HG02840 (cell line): Measurements from ENCODE around the gene PSAP.

Experiments
- ATAC-seq: cut with Tn5 transposase; IDR thresholded peaks from one replicate; pipeline ENCODE4 v1.9.1; 2021; ENCODE audit warnings: mild to moderate bottlenecking, moderate library complexity, moderate number of reproducible peaks; ENCODE audit not compliant: unreplicated experiment, low FRiP score

The PSAP gene

DNA sequence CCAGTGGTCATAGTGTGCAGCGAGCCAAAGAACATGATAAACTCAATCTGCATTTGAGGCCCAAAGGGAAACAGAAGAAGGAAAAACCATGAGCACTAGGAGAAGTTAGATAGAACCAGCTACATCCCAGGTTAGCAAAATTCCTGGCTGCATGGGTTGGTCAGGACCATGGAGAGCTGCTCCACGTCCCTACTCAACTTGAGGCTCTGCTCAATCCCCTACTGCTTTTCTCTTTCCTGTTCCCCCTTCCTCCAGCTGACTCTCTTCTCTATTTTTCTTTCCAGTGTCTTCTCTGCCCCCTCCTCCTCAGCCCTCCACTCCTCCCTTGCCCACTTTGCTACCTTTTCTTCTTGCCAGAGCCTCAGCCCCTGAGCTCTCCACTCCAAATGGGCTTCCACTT, 55.8 kb downstream of the PSAP start:
- no peak for ATAC-seq

DNA sequence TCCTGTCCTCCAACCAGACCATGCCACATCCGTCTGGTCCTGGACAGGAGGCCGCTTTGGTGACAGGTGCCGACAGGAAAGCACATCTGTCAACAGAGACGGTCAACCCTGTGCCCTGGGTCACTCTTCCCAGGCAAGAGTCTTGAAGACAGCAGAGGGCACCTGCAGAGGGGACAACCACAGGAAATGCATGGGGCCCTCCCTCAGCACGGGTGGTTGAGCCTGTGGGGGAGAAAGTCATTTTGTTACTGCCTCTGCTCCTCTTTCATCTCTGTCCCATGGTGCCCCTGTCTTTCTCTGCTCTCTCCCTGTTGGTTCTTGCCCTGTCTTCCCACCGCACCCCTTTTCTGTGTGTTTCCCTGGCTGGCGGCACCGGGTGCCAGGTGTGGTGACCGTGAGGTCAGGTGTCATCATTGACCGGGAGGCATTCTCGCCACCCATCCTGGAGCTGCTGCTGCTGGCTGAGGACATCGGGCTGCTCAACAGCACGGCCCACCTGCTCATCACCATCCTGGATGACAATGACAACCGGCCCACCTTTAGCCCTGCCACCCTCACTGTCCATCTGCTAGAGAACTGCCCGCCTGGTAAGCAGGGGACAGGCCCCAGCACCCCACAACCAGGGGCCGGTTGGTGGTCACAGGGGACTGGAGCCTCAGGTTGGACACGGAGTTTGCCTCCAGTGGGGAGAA, 60.2 kb downstream of the PSAP start:
- ATAC-seq, result no peak

DNA sequence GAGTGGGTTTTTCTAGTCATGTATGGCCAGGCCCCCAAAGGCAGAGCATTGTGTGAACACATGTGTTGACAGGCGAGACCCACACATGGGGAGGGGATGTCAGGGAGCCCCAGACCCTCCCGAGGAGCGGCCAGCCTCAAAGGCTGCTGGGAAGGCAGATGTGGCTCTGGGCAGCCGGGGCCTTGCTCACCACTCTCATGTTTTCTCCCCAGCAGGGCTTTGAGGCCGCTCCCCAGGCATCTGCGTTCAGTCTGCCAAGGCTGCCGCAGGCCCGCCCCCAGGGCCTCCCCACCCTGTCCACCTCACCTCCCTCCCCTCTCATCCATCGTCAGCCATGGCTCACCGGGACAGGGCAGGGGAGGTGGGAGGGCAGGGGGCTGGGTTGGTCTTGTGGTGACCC, 61.2 kb downstream of the PSAP start:
- ATAC-seq, result no peak

DNA sequence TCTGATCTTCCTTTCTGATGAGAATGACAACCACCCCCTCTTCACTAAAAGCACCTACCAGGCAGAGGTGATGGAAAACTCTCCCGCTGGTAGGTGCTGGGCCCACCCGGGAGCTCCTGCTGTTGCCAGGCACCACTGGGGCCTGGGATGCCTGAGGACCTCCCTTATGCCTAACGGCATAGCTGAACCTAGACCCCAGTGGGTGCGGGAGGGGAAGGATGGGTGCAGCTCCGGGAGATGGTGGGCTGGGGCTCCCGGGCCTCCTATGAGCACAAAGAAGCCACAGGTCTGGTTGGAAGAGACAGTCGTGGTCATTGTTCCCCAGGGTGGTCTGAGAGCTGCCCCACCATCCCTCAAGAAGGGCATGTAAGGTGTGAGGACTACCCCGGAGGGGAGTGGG, 62.1 kb downstream of the PSAP start:
- ATAC-seq, result no peak

DNA sequence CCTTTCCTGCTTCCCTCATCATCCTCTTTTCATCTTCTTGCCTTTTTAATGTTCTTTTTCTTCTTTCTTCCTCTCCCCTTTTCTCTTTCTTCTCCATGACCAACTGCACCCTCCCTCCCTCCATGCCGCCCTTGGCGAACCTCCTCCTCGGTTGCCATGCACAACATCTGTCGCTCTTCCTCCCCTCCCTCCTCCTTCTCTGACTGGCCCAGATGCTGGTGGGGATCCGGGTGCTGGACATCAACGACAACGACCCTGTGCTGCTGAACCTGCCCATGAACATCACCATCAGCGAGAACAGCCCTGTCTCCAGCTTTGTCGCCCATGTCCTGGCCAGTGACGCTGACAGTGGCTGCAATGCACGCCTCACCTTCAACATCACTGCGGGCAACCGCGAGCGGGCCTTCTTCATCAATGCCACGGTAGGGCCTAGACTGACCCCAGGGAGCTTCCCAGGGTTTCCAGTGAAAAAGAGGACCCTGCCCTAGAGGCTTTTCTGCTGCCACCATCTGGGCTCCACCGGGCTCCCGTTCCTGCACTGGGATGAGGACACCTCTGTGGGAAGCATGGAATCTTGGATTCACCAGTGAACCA, 66.3 kb downstream of the PSAP start:
- ATAC-seq, result no peak

DNA sequence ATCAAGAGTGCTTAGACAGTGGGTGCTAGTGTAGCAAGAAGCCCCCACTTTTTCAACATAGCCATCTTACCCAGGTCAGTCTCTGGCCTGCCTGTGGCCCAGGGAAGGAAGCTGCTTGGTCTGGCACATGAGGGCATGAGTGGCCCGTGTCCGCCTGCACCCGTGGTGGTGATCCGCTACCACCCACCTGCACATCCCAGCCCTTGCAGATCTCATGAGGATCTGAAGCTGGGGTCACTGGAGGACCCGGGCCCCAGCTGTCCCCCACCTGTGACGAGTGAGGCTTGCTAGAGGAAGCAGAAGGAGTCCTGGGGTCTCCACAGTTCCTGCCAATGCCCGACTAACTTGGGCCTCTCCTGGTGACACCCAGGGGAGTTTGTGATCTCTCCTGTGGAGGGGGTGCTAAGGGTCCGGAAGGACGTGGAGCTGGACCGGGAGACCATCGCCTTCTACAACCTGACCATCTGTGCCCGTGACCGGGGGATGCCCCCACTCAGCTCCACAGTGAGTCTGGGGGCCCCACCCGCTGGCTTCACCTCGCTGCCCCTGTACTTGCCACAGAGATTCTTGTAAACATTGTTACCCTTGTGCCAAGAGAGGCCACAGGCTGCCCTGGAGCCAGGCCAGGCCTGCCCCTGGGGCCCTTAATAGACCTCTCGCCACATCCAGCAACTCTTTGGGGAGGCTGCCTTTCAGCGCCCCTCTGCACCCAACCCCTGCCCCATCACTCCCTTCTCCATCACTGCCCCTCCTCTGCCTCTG, 67.0 kb downstream of the PSAP start:
- no peak for ATAC-seq

DNA sequence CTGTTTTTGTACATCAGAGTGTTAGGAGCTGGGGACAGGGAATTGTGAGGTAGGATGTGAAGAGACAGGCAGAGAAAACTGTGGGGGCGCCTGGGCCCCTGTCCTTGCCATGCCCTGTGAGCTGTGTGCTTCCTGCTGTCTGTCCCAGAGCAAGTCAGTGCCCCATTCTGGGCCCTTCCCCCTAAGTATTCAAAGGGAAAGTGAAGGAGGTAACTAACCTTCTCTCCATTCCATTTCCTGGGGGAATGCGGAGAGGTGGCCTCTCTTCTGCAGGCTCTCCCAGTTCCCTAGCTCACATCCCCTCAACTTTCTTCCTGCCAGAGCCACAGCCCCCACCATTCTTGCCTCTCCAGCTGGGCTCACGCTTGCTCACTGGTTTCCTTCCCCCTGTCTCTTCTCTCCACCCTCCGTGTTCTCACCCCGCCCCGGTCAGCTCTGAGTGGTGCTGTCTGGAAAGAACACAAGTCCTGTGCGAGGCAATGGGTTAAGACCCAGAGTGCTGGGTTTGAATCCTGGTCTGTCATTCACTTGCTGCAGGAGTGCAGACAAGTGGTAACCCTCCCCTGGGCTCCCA, 68.0 kb downstream of the PSAP start:
- ATAC-seq, result no peak

DNA sequence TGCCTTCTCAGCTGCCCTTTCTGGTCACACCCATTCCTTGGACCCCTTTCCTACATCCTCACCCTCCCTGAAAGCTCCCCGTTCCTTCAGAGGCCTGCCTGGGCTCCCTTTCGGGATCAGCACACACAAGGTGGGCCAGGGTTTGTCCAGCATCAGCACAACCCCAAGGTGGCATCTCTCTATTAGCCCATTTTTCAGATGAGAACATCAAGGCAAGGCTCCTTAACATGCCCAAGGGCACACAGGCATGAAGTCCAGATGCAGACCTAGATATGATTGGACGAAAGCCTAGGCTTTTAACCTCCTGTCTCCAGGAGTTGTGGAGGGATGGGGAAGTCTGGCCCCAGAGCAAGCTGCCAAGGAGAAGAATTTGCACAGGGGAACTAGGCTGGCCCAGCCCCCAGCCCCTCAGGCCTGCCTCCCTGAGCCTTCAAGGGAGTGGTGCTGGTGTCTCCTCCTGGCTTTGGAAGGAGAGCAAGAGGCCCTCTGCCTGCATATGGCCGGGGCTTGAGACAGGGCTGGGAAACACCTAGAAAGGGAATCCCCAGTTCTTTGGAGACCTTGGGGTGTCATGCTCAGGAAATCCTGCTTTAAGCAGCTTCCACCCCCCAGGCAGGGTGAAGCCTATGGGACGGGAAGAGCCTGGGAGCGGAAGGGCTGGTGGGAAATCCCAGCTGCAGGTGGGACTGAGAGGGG, 68.7 kb downstream of the PSAP start:
- ATAC-seq, result no peak

DNA sequence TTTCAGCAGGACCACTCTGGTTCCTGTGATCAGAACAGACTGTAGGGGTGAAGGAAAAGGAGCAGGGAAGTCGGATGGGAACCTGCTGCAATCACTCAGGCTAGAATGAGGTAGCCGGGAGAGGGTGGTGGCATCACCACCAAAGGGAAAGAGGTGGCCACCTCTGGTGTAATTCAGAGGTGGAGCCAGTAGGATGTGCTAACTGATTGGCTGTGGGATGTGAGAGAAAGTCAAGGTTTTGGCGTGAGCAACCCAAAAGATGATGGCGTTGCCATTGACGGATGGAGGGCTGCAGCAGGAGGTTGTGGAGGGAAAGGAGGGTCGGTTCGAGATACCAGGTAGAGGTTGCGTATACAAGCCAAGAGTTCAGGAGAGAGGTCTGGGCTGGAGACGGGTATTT, 70.3 kb downstream of the PSAP start:
- no peak for ATAC-seq

DNA sequence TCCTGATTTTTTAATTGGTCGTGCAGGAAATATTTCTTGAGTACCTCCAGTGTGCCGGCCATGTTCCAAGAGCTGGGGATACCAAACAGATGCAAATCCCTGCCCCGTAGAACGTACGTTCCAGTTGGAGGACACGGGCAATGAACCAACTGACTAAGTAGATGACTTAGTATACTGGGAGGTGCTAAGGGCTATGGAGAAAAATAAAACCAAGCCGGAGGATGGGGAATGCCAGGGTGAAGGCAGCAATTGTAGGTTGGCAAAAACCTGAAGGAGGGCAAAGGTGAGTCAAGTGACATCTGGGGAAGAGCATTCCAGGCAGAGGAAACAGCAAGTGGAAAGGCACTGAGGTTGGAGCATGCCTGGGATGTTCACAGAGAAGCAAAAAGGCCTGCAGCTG, 70.9 kb downstream of the PSAP start:
- ATAC-seq, result no peak

DNA sequence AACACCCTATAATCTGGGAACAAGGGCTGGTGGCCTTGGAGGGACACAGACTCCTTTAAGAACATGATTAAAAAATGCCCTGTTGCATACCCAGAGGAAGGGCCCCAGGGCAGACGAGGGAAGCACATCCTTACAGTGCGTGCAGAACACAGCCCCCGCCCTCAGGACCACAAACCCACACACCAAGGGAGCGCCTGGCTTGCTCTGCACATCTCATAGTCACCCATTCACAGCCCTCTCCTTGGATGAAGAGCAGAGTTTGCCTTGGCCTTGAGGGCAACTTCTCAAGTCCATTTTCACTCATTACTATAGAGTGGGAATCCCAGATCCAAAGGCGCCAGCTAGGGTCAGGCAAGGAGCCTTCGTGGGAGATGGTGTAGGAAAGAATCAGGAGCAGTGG, 71.4 kb downstream of the PSAP start:
- no peak for ATAC-seq

DNA sequence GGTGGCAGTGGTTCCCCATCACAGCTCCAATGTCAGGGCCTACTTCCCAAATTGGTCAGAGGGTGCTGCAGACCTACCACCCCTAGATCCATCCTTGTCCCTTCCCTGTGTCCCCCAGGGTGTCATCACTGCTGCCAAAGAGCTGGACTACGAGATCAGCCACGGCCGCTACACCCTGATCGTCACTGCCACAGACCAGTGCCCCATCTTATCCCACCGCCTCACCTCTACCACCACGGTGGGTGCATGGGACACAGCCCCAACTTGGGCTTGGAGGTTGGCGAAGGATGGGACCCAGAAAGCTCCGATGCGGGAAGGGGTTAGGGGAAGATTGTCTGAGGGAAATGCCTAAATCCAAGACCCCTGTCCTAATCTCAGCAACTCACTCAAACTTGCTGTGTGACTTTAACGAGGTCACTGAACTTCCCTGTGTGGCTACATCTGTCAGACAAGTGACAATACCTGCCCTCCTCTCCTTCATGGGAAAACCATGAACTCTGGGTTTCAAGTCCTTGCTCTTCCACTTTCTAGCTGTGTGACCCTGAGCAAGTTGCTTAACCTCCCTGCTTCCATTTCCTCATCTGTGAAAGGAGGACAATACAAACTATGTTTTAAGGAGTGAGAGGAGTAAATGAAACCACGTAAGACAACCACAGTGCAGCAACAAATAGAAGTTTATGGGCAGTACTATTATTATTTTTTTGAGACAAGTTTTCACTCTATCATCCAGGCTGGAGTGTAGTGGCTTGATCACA, 72.8 kb downstream of the PSAP start:
- no peak for ATAC-seq

DNA sequence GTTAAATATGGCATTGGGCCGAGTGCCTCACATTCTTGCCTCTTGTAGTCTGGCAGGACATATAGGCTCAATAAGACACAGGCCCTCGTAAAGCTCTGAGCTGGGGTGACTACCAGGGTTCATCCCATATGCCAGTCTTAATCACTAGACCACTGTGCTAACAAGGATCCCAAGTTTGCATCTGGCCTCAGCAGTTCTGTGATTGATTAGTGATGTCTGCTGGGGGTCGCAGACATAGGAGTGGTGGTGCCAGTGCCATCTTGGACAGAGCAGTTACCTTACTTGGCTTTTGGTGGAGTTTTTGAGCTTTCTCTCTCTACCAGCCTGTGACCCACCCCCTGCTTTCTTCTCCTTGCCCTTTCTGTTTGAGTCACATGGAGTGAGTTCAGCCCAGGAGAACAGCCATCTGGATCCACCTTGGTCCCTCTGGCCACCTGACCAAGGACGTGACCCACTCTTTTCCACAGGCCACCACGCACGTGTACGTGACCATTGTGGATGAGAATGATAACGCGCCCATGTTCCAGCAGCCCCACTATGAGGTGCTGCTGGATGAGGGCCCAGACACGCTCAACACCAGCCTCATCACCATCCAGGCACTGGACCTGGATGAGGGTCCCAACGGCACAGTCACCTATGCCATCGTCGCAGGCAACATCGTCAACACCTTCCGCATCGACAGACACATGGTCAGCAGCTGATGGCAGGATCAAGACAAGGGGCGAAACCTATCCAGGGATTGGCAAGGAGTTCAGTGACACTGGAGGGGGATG, 73.7 kb downstream of the PSAP start:
- no peak for ATAC-seq

DNA sequence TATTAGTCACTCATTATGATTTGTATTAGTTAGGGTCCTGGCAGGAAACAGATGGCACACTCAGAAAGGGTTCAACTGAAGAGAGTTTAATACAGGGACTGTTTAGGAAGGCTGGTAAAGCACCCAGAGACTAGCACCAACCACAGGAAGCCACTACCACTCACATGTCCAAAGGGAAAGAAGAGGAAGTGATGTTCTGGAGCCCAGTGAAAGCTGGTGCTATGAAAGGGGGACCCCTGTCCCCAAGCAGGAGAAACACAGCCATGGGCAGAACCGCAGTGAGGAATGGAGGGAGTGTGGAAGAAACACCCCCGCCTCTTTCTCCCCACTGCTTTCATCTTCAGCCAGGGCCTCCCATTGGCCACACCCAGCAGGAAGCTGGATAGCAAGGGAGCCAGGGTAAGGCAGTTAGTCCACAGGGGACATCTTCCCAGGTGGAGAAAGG, 74.5 kb downstream of the PSAP start:
- no peak for ATAC-seq

DNA sequence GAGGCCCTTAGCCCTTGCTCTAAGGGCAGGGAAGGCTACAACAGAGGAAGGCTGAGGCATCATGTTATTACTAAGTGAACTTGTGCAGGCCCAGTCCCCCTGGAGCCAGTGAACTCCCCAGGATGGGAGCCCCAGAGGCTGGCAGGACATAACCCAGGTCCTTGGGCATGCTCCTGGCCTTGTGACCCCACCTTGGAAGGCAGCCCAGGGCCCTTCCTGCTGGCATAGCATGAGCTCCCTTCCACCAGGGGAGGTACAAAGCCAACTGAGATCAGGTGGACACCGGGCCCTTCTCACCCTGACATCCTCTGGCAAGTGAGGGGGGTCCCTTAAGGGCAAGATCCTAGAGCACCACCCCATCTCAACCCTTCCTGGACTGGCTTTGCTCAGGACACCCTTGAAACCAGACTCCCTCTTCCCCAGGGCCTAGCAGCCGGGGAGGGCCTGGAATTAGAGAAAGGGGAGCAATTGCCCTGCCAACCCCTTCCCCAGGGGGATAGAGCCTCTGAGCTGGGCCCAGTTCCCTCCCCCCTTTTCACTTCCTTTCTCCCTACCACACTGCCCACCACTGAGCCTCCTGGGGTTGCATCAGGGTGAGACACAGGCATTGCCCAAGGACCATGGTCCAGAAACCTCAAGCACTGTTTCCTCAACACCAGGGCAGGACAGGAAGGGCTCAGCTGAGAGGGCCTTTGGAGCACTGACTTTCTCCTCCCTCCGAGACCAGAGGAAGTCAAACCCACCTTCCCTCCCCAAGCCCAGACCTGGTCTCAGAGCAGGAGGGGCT, 75.9 kb downstream of the PSAP start:
- ATAC-seq, result no peak

DNA sequence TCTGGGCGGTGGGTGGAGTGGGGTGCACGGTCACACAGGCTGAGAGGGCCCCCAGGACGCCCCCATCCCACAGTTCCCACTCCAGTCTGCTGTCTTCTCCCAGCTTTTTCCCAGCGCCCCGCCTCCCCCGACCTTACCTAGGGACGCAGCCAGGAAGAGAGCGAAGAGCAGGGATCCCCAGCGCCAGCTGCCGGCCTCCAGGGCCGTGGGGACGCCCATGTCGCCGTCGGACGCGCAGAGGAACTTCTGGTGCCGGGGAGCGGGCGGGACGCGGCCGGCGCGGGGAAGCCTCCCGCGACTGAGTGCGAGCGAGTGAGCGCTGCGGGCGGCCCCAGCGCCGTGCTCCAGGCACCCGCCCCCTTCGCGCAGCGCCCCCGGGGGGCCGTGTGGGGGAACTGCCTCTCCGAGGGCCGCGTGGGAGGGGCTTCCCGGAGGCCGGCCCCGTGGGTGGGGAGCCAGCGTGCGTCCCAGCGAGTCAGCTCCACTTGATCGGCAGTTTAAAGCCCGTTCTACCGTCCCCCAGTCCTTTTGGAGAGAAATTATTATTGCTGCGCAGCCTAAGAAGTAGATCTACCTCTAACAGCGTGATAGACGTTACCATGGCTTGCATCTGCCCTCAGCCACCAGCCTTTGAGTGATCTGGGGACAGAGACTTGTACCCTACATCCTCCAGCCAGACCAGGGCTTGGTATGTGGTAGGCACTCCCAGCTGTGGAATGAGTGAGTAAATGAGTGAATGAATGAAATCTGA, 77.7 kb downstream of the PSAP start, which contains the start of gene VSIR:
Gene VSIR, minus strand, starts transcription at position 300 of the 751 bp plus-strand sequence. Its CDS starts 81 bp downstream, at position 219.
- peak; percentile 43 for ATAC-seq

DNA sequence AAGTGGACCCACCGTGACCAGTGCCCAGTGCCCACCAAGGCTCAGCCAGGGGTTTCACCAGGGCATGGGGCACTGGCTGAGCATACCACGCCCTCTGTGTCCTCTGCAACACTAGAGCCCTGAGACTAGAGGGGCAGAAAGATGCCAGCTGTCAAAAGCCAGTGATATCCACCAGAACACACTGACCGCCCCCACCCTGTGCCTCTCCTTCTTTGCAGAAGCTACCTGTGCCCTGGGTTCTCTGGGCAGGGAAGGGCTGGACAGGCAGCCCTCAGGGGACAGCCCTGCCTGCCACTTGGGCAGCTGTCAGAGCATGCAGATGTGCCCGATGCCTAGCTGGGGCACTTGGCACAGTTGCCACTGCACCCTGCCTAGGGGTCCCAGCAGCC, 78.2 kb downstream of the PSAP start:
- ATAC-seq, result no peak
